ENCODE data around the gene KRTAP27-1. TPM values are rescaled to one million over a fixed set of nuclear protein-coding genes. Genes with fewer than 3 reads are reported as not detected.

Gene KRTAP27-1
- polyA plus RNA-seq, 1 donor (not counting 4 experiments of a cell fraction or from before 2014, with no cell fraction given): not detected

GRCh38 chr21:30338717-30339116 lies 1.2 kb upstream of the KRTAP27-1 start:
- Histone ChIP-seq H3K27me3 (ENCODE audit: control insufficient read depth, extremely low read depth, insufficient read depth, low read length) (no peaks in the 10 kb centered on the region), H3K9ac (ENCODE audit: control insufficient read depth, extremely low read depth, insufficient read depth, low read length) (no peak overlapping the region), H3K9me1 (ENCODE audit: control insufficient read depth, extremely low read depth, insufficient read depth, low read length) (no peaks in the 10 kb centered on the region), H2AFZ (ENCODE audit: control insufficient read depth, low read length) (no peak overlapping the region), H3K9me3 (ENCODE audit: control insufficient read depth, low read depth, low read length) (no peaks in the 10 kb centered on the region), H3K4me3 (ENCODE audit: control insufficient read depth in 2 of 3, extremely low read depth in 1 of 3, insufficient read depth in 2 of 3, low read depth in 1 of 3, low read length in 3 of 3) (no peak overlapping the region), H3K4me2 (ENCODE audit: control insufficient read depth, extremely low read depth, insufficient read depth, low read depth, low read length) (no peak overlapping the region), H3K4me1 (ENCODE audit: control insufficient read depth, extremely low read depth, insufficient read depth, low read length) (no peaks in the 10 kb centered on the region), H3K79me2 (ENCODE audit: control insufficient read depth, insufficient read depth, low read length) (no peaks in the 10 kb centered on the region), H3K27ac (ENCODE audit: control insufficient read depth, insufficient read depth, low read length) (no peak overlapping the region), H4K20me1 (ENCODE audit: control insufficient read depth, extremely low read depth, insufficient read depth, low read length) (no peaks in the 10 kb centered on the region), H3K36me3 (ENCODE audit: control insufficient read depth in 2 of 2, extremely low read depth in 1 of 2, insufficient read depth in 2 of 2, low read length in 2 of 2) (no peaks in the 10 kb centered on the region)
- TF ChIP-seq EZH2 (IDR thresholded peaks at IDR 0.05; ENCODE audit: low read length): no peak
- TF ChIP-seq CTCF (optimal IDR thresholded peaks at IDR 0.05 in 1 of 3, IDR thresholded peaks at IDR 0.05 in 1 of 3, conservative IDR thresholded peaks at IDR 0.05 in 1 of 3; ENCODE audit: extremely low read depth in 1 of 3, insufficient read depth in 2 of 3, low read length in 3 of 3): no peak
- dilution Hi-C loops (cut with MboI; ENCODE audit: extremely low pct_ligation_motif_present, low sequenced_read_pairs): no loop called here
- FAIRE-seq (no peak), DNase-seq (ENCODE audit: low read depth, low spot score) (no peak)

DNA sequence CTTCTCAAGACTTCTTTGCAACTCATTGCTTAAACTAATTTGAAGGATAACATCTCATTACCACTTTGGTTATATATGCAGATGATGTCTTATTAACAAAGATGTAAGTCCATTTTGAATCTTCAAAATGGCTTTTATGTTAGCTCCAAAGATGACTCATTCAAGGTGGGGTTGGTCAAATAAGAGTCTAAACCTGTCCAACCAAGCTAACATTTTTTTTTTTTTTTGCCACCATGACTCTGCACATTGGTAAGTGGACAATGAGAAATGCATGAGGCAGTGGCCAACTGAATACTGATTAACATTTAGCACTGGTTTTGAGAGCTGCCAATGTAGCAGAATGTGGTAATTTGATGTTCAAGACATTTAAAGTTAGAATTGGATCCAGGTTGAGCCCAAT lies 278 bp upstream of the KRTAP27-1 start:
- H3K4me2 ChIP-seq (ENCODE audit: control insufficient read depth, extremely low read depth, insufficient read depth, low read depth, low read length): no peak overlapping the region
- H3K36me3 ChIP-seq (ENCODE audit: control insufficient read depth in 2 of 2, extremely low read depth in 1 of 2, insufficient read depth in 2 of 2, low read length in 2 of 2): no peaks in the 10 kb centered on the region
- H3K27me3 ChIP-seq (ENCODE audit: control insufficient read depth, extremely low read depth, insufficient read depth, low read length): no peaks in the 10 kb centered on the region
- dilution Hi-C loops (cut with MboI; ENCODE audit: extremely low pct_ligation_motif_present, low sequenced_read_pairs): no loop called here
- no peaks in the 10 kb centered on the region for H3K79me2 ChIP-seq (ENCODE audit: control insufficient read depth, insufficient read depth, low read length)
- DNase-seq (ENCODE audit: low read depth, low spot score) (no peak), FAIRE-seq (no peak)
- TF ChIP-seq EZH2 (IDR thresholded peaks at IDR 0.05; ENCODE audit: low read length): no peak
- no peak for TF ChIP-seq CTCF (optimal IDR thresholded peaks at IDR 0.05 in 1 of 3, IDR thresholded peaks at IDR 0.05 in 1 of 3, conservative IDR thresholded peaks at IDR 0.05 in 1 of 3; ENCODE audit: extremely low read depth in 1 of 3, insufficient read depth in 2 of 3, low read length in 3 of 3)
- H3K4me1 ChIP-seq (ENCODE audit: control insufficient read depth, extremely low read depth, insufficient read depth, low read length): no peaks in the 10 kb centered on the region
- H3K9me1 ChIP-seq (ENCODE audit: control insufficient read depth, extremely low read depth, insufficient read depth, low read length): no peaks in the 10 kb centered on the region
- no peak overlapping the region for H3K4me3 ChIP-seq (ENCODE audit: control insufficient read depth in 2 of 3, extremely low read depth in 1 of 3, insufficient read depth in 2 of 3, low read depth in 1 of 3, low read length in 3 of 3)
- no peak overlapping the region for H3K27ac ChIP-seq (ENCODE audit: control insufficient read depth, insufficient read depth, low read length)
- H3K9me3 ChIP-seq (ENCODE audit: control insufficient read depth, low read depth, low read length): no peaks in the 10 kb centered on the region
- H3K9ac ChIP-seq (ENCODE audit: control insufficient read depth, extremely low read depth, insufficient read depth, low read length): no peak overlapping the region
- no peaks in the 10 kb centered on the region for H4K20me1 ChIP-seq (ENCODE audit: control insufficient read depth, extremely low read depth, insufficient read depth, low read length)
- H2AFZ ChIP-seq (ENCODE audit: control insufficient read depth, low read length): no peak overlapping the region
